Stomach (tissue), 9 donors: ENCODE results near the gene TEX2. TPM values are rescaled to one million over a fixed set of nuclear protein-coding genes. Genes with fewer than 3 reads are reported as not detected.

Experiments
- DNase-seq, 2 donors: peaks; one replicate each; pipeline versions ENCODE4 v3.0.0 to v3.0.0-alpha.2; 2013 to 2019
- H3K27ac ChIP-seq, 5 donors: fragments of 200-600 bp in 4 of 5; sonication (generic) in 4 of 5; one replicate each; pipeline ENCODE4 v1.5.1; 2013 to 2019; ENCODE audit warnings: mild to moderate bottlenecking in 1 of 5, moderate library complexity in 1 of 5
- H3K27me3 ChIP-seq, 3 donors: fragments of 200-600 bp; sonication (generic); one replicate each; pipeline ENCODE4 v1.5.1; 2017 to 2019; ENCODE audit warnings: mixed run types in 1 of 3
- H3K36me3 ChIP-seq, 4 donors: fragments of 200-600 bp; sonication (generic); 1 replicate in 3 of 4; 2 replicates in 1 of 4; pipeline ENCODE4 v1.5.1; 2016 to 2019
- H3K4me1 ChIP-seq, 4 donors: fragments of 200-600 bp; sonication (generic); one replicate each; pipeline ENCODE4 v1.5.1; 2016 to 2019
- H3K4me3 ChIP-seq, 4 donors: fragments of 200-600 bp; sonication (generic) in 3 of 4; one replicate each; pipeline ENCODE4 v1.5.1; 2016 to 2019; ENCODE audit warnings: mild to moderate bottlenecking in 1 of 4
- H3K9me3 ChIP-seq, 4 donors: fragments of 200-600 bp; sonication (generic); one replicate each; pipeline ENCODE4 v1.5.1; 2016 to 2019
- CTCF ChIP-seq, 7 experiments: fragments of 450-650 bp in 4 of 7; fragments of 200-600 bp in 3 of 7; sonication (generic) in 3 of 7; IDR thresholded peaks; one replicate each; pipeline ENCODE4 v1.5.1; 2016 to 2019; ENCODE audit warnings: antibody characterized with exemption in 7 of 7, control low read depth in 2 of 7, mild to moderate bottlenecking in 1 of 7
- EP300 ChIP-seq: sonication (generic); formaldehyde crosslinking; IDR thresholded peaks from one replicate; pipeline ENCODE4 v1.6.1; 2017; ENCODE audit warnings: antibody characterized with exemption
- POLR2A ChIP-seq, 4 donors: fragments of 450-650 bp; IDR thresholded peaks; one replicate each; pipeline ENCODE4 v1.6.1; 2016; ENCODE audit warnings: antibody characterized with exemption in 4 of 4, control low read depth in 2 of 4, mild to moderate bottlenecking in 1 of 4, moderate library complexity in 1 of 4
- POLR2AphosphoS5 ChIP-seq, 3 donors: sonication (generic); formaldehyde crosslinking; IDR thresholded peaks; one replicate each; pipeline ENCODE4 v1.6.1; 2016; ENCODE audit warnings: antibody characterized with exemption in 3 of 3
- WGBS, 5 donors: extraction: QIAGEN DNeasy Blood & Tissue Kit in 3 of 5; methylation state at CpG; one replicate each; pipeline versions ENCODE4 v1.1.5 to v1.1.7; 2013 to 2018; 5-methylcytosine and 5-hydroxymethylcytosine counted together
- intact Hi-C: fragments of 100-400 bp; cut with DNase I; formaldehyde crosslinking; loops from one replicate; pipeline ENCODE4 v1.15.1; 2023; ENCODE audit warnings: low total_unique reads
- polyA plus RNA-seq, 3 donors: library from polyadenylated mRNA; stranded (reverse); fragments of 200-250 nt; gene quantifications; one replicate each; pipeline ENCODE4 v1.2.3, GENCODE V29; 2013
- total RNA-seq, 5 donors: library from RNA; depleted of rRNA; stranded (reverse); fragments of >200 nt; gene quantifications; one replicate each; pipeline versions ENCODE4 v1.1.0 to v1.2.3, GENCODE V29; 2014 to 2016
- donor health status: healthy with polysubstance abuse.
- donor health status: Bipolar disorder and iron deficiency.
- donor health status: healthy.

The TEX2 gene
- total and polyA plus RNA-seq, 8 donors = 5.8 to 50.6 (median 26.1) TPM

- TF ChIP-seq CTCF (IDR thresholded peaks at IDR 0.05) = no peak
- TF ChIP-seq POLR2AphosphoS5 (IDR thresholded peaks at IDR 0.05) = no peak
- no peak for TF ChIP-seq POLR2A (IDR thresholded peaks at IDR 0.05)
- no peak for TF ChIP-seq EP300
- Histone ChIP-seq H3K4me1 (peaks cover 0 to 32% (median 19%) of the 10 kb centered on the region in 4 donors), H3K27ac (no peak overlapping the region), H3K9me3 (no peaks in the 10 kb centered on the region), H3K36me3 (no peaks in the 10 kb centered on the region), H3K27me3 (no peaks in the 10 kb centered on the region), H3K4me3 (no peak overlapping the region)
- intact Hi-C loops = no loop called here
- 76 to 83% (median 81%) methylated on average over 6 of the region's 6 CpGs for whole genome bisulfite sequencing, 5 donors
- no peak for DNase-seq
Measured at GRCh38 chr17:64255764-64256163, 7.3 kb downstream of the TEX2 start.

GRCh38 chr17:64254755-64255154 lies 8.3 kb downstream of the TEX2 start:
- H3K4me3 ChIP-seq = no peak overlapping the region
- TF ChIP-seq POLR2A (IDR thresholded peaks at IDR 0.05) (no peak), POLR2AphosphoS5 (IDR thresholded peaks at IDR 0.05) (no peak)
- no peaks in the 10 kb centered on the region for H3K27me3 ChIP-seq
- no peaks in the 10 kb centered on the region for H3K9me3 ChIP-seq
- intact Hi-C loops = no loop called here
- 90 to 98% (median 94%) methylated on average over 2 of the region's 2 CpGs for WGBS, 5 donors
- H3K36me3 ChIP-seq = no peaks in the 10 kb centered on the region
- no peak overlapping the region for H3K27ac ChIP-seq
- DNase-seq = no peak
- peaks cover 0 to 31% (median 17%) of the 10 kb centered on the region in 4 donors for H3K4me1 ChIP-seq

- intact Hi-C loops = no loop called here
- 62 to 79% (median 70%) methylated on average over 5 of the region's 5 CpGs for WGBS, 5 donors
- Histone ChIP-seq H3K27me3 (no peaks in the 10 kb centered on the region), H3K4me1 (peaks cover 0 to 34% (median 14%) of the 10 kb centered on the region in 4 donors), H3K27ac (no peak overlapping the region), H3K9me3 (no peaks in the 10 kb centered on the region), H3K4me3 (no peak overlapping the region), H3K36me3 (no peaks in the 10 kb centered on the region)
- no peak for DNase-seq
- TF ChIP-seq CTCF (IDR thresholded peaks at IDR 0.05) (no peak), EP300 (no peak), POLR2A (IDR thresholded peaks at IDR 0.05) (no peak), POLR2AphosphoS5 (IDR thresholded peaks at IDR 0.05) (no peak)
Measured at GRCh38 chr17:64253470-64253869, 9.6 kb downstream of the TEX2 start.

- WGBS, 5 donors = 95 to 100% (median 100%) methylated on average over 1 of the region's 1 CpG
- H3K36me3 ChIP-seq = no peaks in the 10 kb centered on the region
- no peak overlapping the region for H3K4me3 ChIP-seq
- intact Hi-C loops = no loop called here
- no peak for TF ChIP-seq POLR2AphosphoS5 (IDR thresholded peaks at IDR 0.05)
- no peak for TF ChIP-seq POLR2A (IDR thresholded peaks at IDR 0.05)
- TF ChIP-seq CTCF (IDR thresholded peaks at IDR 0.05) = no peak
- no peak for TF ChIP-seq EP300
- no peaks in the 10 kb centered on the region for H3K27me3 ChIP-seq
- H3K4me1 ChIP-seq = peaks cover 0 to 34% (median 16%) of the 10 kb centered on the region in 4 donors
- H3K27ac ChIP-seq = no peak overlapping the region
- no peak for DNase-seq
- no peaks in the 10 kb centered on the region for H3K9me3 ChIP-seq
Measured at GRCh38 chr17:64252831-64253230, 10.2 kb downstream of the TEX2 start.

GRCh38 chr17:64250233-64250835 lies 12.7 kb downstream of the TEX2 start:
- no peak for TF ChIP-seq EP300
- TF ChIP-seq POLR2A (IDR thresholded peaks at IDR 0.05) = no peak
- no peak for TF ChIP-seq POLR2AphosphoS5 (IDR thresholded peaks at IDR 0.05)
- TF ChIP-seq CTCF (IDR thresholded peaks at IDR 0.05) = no peak
- WGBS, 5 donors = 77 to 82% (median 79%) methylated on average over 4 of the region's 4 CpGs
- Histone ChIP-seq H3K27ac (no peak overlapping the region), H3K4me1 (peaks cover 0 to 23% (median 11%) of the 10 kb centered on the region in 4 donors), H3K27me3 (no peaks in the 10 kb centered on the region), H3K36me3 (no peaks in the 10 kb centered on the region), H3K4me3 (no peak overlapping the region), H3K9me3 (no peaks in the 10 kb centered on the region)
- DNase-seq = peak in 1 of 2 donors; percentile 65
- intact Hi-C loops = no loop called here
